GM21526 (cell line): ENCODE data around the gene NCAPG.
A peak's percentile ranks its signal among the peaks of the same experiment; 100 is the strongest.

ENCODE experiments used
- ATAC-seq: cut with Tn5 transposase; IDR thresholded peaks from one replicate; pipeline ENCODE4 v1.9.1; 2021; ENCODE audit warnings: moderate library complexity; ENCODE audit not compliant: unreplicated experiment, low FRiP score

NCAPG gene

DNA sequence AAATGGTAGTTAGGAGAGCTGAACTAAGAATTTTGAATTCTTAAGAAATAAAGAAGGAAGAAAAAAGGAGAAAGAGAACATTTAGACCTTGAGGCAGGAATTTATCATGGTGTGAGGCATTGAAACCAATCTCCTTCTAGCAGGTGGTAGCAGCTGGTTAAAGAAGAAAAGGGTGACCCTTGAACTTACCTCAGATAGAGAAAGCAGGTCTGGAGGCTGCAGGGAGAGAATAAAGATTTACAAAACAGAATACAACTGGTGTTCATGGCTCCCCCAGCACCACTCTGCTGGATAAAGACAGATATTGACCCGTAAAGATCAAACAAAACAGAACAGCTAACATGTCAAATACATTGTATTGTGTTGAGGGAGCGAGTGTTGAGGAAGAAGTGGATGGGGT, 56.0 kb downstream of the NCAPG start:
- no peak for ATAC-seq

DNA sequence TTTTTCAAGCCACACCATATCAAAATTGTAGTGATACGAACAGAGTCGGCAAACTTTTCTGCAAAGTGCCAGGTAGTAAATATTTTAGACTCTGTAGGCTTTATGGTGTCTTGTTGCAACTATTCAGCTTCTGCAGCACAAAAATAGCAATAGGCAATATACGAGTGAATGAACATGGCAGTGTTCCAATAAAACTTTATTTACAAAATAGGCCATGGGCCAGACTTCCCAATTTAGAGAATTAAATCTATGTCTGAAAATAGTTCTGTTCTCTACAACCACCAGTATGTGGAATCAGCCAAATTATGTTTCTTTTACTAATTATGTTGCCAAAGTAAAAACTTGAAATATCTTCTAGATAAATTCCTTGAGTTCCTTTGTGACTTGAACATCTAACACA, 56.5 kb downstream of the NCAPG start:
- ATAC-seq: no peak

DNA sequence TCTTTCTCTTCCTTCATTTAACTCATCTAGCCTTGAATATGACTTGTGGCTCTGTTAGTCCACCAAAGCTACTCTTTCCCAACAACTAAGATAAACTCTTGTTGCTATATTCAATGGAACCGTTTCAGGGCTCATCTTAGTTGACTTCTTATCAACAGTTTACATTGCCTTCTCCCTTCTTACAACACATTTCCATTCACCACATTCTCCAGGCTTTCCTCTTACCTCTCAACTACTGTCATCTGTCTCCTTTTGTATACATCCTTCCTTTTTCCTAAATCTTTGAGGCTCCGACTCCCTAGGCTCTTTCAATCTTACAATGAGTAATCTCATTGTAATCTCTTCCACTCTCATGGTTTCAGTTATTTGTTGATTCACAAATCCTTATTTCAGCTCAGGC, 58.5 kb downstream of the NCAPG start:
- no peak for ATAC-seq

DNA sequence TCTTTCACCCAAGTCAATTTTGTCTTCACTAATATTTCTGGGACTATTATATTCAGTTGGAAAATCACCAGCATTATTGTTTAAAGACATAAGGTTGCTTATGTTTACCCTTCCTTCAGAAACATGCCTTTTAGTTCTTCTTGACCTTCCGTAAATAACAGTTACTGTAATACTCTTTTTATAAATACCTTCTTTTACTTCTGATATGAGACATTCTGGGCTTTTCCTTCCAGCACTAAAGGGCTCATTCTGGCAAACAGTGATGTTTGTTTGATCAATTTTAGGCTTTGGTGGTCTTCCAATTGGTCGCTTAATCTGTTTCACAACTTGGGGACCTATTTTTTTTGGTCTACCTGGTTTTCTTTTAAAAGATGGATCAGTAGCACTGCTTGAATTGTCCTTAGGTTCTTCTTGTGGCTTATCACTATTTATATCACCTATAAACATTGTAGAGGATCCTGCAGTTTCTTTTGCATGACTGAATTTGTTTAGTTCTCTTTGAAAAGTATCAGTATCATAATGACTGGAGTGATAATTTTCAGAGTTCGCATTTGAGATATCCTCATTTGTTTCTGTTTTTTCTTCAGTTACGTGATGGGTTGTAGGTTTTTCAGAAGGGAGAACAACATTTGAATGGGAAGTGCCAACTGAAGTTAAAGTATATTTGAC, 64.8 kb downstream of the NCAPG start:
- ATAC-seq: peak; percentile 96

DNA sequence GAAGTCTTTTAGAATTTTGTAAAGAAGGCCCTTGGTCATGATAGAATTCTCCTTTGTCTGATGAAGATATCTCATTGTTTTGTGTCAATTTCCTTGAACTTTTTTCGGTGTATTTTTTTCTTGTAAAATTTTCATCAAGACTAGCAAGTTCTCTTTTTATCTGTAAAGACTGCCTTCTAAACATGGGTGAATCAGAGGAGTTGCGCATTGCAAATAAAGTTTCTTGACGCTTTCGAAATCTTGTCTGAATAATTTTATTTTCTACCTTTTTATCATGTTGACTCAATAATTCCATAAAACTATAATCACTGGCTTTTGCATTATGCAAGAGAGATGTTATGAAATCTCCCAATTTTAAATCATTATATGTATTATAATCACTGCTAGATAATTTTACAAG, 66.2 kb downstream of the NCAPG start:
- no peak for ATAC-seq

DNA sequence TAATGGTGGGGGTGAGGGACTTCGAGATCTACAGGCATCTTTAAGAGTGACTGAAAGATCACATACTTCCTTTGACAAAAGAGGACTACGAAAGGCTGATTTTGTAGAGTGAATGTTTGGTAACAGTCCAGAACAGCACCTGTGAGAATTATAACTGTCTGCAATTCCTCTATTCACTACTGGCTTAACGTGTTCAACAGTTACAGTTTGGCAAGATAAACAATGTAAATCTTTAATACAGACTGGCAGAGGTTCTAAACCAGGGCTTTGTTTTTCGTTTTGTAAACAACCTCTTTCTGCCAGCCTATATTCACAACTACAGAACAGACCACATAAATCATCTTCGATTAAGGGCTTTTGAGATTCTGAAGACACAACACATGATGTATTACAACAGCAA, 66.9 kb downstream of the NCAPG start:
- ATAC-seq: no peak

DNA sequence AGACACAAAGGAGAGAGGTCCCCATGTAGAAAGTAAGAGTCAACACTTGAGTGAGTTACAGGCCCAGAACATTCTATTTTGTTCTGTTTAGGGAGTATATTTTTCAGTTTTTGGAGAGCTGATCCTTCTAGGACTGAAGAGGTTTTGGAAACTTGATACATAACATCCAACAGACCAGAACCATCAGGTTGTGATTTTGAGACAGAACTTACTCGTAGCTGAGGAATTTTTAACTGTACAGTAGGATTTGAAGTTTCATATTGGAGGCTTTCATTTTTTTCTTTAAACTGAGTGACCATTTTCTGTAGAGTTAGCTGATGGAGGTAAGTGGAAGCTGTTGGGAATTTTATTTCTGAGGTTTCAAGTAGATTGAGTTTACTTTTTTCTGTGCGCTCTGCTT, 73.3 kb downstream of the NCAPG start:
- ATAC-seq: no peak

DNA sequence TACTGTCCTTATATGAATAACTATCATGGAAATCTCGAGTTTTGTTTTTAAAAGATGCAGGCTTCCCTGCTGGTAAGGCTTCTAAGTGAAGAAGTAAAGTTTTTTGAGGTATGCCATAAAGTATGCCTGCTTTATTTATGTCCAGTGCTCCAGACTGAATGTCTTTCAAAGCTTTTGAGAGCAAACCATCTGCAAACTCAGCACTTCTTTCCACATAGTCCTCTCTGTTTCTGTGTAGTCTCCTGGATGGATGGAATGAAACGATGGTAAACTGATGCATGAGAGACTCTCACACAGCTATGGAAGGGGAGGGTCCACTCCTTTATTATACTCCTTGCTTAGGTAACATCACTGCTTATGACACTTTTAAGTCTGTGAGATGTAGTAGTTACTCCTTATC, 73.7 kb downstream of the NCAPG start:
- no peak for ATAC-seq

DNA sequence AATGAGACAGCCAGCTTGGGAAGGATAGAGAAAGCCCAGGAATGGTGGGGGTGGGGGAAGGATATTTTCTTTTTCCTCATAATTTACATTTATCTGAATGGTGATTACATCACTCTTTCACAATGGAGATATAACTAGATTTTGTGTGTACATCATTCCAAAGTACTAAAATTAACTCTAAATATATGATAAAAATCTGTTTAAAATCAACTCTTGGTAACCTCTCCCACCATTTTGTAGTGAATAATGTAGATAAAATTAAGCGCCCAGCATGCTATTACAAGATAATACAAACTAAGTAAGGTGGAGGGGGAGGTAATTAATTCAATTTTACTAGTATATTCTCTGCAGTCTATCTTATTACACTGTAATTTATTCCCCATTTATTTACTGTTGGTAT, 78.9 kb downstream of the NCAPG start:
- no peak for ATAC-seq

DNA sequence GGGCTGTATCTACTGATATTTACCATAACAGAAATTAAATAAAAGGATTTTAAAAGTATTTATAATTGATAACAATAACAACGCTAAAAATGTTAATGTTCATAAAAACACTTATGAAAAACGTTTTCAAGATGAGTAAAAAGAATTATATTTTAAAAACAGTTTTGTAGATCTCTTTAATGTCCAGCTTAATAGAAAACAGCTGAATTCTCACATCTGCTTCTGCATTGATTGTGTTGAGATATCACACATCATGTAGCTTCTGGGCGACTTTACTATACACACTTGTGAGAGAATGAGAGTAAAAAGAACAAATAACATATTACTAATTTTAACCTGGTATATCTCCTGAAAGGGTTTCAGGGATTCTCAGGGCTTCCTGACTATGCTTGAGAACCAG, 83.6 kb downstream of the NCAPG start:
- ATAC-seq: no peak
